WTC11 (cell line): Measurements from ENCODE around the gene MMP24.

Source experiments
- ETV6 ChIP-seq: sonication (generic); formaldehyde crosslinking; IDR thresholded peaks from 2 replicates; pipeline ENCODE4 v1.8.1; 2022; ENCODE audit warnings: mild to moderate bottlenecking, missing genetic modification reagents
- GABPB1 ChIP-seq: sonication (generic); formaldehyde crosslinking; IDR thresholded peaks from 2 replicates; pipeline ENCODE4 v1.8.1; 2023; ENCODE audit warnings: mild to moderate bottlenecking, missing genetic modification reagents
- TF ChIP-seq, protein P1 (sequence below): fragments of 200-600 bp; IDR thresholded peaks from 2 replicates; pipeline ENCODE4 v1.8.0; 2022; ENCODE audit warnings: antibody characterized with exemption
- TF ChIP-seq, protein P2 (sequence below): fragments of 250-450 bp; sonication (Bioruptor Pico); IDR thresholded peaks from 2 replicates; pipeline ENCODE4 v1.9.0; 2021; ENCODE audit warnings: mild to moderate bottlenecking, borderline replicate concordance
- TF ChIP-seq, protein P3 (sequence below): sonication (generic); formaldehyde crosslinking; IDR thresholded peaks from 2 replicates; pipeline ENCODE4 v1.8.1; 2023; ENCODE audit warnings: mild to moderate bottlenecking, missing genetic modification reagents, borderline replicate concordance

DNA sequence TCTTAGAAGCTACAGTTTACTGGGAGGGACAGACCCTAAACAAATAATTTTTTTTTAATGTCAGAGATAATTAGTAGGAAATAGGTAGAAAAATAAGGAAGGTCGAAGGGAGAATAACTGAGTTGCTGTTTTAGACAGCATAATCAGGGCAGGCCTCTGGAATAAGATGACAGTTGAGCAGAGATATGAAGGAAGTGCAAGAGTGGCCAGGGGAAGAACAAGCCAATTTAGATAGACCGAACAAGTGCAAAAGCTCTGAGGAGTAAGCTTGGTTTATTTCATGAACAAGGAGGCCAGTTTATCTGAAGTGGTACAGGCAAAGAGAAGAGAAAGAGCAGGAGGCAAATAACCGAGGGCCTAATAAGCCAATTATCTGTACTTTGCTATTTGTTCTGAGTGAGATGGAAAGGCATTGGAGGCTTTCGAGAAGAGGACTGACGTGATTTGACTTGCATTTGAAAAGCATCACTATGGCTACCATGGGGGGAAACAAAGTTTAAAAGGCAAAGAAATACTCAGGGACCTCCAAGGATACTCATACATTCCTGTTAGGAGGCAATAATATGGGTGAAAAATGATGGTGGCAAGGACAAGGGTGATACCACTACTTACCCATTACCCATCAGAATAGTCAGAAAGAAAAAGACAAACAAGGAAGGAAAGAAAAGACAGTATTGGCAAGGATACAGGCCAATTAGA lies 34.9 kb upstream of the MMP24 start:
- TF ChIP-seq, protein P1, sequence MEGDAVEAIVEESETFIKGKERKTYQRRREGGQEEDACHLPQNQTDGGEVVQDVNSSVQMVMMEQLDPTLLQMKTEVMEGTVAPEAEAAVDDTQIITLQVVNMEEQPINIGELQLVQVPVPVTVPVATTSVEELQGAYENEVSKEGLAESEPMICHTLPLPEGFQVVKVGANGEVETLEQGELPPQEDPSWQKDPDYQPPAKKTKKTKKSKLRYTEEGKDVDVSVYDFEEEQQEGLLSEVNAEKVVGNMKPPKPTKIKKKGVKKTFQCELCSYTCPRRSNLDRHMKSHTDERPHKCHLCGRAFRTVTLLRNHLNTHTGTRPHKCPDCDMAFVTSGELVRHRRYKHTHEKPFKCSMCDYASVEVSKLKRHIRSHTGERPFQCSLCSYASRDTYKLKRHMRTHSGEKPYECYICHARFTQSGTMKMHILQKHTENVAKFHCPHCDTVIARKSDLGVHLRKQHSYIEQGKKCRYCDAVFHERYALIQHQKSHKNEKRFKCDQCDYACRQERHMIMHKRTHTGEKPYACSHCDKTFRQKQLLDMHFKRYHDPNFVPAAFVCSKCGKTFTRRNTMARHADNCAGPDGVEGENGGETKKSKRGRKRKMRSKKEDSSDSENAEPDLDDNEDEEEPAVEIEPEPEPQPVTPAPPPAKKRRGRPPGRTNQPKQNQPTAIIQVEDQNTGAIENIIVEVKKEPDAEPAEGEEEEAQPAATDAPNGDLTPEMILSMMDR: no peak
- TF ChIP-seq GABPB1 (CRISPR knock-in tag): no peak
- TF ChIP-seq, protein P2, sequence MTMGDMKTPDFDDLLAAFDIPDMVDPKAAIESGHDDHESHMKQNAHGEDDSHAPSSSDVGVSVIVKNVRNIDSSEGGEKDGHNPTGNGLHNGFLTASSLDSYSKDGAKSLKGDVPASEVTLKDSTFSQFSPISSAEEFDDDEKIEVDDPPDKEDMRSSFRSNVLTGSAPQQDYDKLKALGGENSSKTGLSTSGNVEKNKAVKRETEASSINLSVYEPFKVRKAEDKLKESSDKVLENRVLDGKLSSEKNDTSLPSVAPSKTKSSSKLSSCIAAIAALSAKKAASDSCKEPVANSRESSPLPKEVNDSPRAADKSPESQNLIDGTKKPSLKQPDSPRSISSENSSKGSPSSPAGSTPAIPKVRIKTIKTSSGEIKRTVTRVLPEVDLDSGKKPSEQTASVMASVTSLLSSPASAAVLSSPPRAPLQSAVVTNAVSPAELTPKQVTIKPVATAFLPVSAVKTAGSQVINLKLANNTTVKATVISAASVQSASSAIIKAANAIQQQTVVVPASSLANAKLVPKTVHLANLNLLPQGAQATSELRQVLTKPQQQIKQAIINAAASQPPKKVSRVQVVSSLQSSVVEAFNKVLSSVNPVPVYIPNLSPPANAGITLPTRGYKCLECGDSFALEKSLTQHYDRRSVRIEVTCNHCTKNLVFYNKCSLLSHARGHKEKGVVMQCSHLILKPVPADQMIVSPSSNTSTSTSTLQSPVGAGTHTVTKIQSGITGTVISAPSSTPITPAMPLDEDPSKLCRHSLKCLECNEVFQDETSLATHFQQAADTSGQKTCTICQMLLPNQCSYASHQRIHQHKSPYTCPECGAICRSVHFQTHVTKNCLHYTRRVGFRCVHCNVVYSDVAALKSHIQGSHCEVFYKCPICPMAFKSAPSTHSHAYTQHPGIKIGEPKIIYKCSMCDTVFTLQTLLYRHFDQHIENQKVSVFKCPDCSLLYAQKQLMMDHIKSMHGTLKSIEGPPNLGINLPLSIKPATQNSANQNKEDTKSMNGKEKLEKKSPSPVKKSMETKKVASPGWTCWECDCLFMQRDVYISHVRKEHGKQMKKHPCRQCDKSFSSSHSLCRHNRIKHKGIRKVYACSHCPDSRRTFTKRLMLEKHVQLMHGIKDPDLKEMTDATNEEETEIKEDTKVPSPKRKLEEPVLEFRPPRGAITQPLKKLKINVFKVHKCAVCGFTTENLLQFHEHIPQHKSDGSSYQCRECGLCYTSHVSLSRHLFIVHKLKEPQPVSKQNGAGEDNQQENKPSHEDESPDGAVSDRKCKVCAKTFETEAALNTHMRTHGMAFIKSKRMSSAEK: no peak
- no peak for TF ChIP-seq ETV6 (CRISPR knock-in tag)
- TF ChIP-seq, protein P3, sequence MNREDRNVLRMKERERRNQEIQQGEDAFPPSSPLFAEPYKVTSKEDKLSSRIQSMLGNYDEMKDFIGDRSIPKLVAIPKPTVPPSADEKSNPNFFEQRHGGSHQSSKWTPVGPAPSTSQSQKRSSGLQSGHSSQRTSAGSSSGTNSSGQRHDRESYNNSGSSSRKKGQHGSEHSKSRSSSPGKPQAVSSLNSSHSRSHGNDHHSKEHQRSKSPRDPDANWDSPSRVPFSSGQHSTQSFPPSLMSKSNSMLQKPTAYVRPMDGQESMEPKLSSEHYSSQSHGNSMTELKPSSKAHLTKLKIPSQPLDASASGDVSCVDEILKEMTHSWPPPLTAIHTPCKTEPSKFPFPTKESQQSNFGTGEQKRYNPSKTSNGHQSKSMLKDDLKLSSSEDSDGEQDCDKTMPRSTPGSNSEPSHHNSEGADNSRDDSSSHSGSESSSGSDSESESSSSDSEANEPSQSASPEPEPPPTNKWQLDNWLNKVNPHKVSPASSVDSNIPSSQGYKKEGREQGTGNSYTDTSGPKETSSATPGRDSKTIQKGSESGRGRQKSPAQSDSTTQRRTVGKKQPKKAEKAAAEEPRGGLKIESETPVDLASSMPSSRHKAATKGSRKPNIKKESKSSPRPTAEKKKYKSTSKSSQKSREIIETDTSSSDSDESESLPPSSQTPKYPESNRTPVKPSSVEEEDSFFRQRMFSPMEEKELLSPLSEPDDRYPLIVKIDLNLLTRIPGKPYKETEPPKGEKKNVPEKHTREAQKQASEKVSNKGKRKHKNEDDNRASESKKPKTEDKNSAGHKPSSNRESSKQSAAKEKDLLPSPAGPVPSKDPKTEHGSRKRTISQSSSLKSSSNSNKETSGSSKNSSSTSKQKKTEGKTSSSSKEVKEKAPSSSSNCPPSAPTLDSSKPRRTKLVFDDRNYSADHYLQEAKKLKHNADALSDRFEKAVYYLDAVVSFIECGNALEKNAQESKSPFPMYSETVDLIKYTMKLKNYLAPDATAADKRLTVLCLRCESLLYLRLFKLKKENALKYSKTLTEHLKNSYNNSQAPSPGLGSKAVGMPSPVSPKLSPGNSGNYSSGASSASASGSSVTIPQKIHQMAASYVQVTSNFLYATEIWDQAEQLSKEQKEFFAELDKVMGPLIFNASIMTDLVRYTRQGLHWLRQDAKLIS (CRISPR knock-in tag): no peak
